Endothelial cell of umbilical vein (primary cell): ENCODE results near the gene UGT8. TPM values are rescaled to one million over a fixed set of nuclear protein-coding genes. Genes with fewer than 3 reads are reported as not detected.
"Not testable (repeated sequence)": the region's sequence is repeated elsewhere in the genome, so short reads cannot be mapped to it uniquely, and the experiment has no call there.

Experiments
- BruUV-seq: library from RNA; stranded (reverse); fragments of 400-500 nt; replicated peaks from 2 replicates; lab custom pipeline; 2021; lab: Mats Ljungman, UMichigan
- CTCF ChIA-PET: fragments of 300-600, 350-600 bp; sonication (Branson Sonifier 250); formaldehyde crosslinking; loops from one replicate; lab custom pipeline; 2021; ENCODE audit warnings: antibody characterized with exemption, inconsistent platforms; lab: Charles Lee
- POLR2A ChIA-PET: fragments of 300-600, 350-600 bp; sonication (Branson Sonifier 250); formaldehyde crosslinking; loops from one replicate; lab custom pipeline; 2021; ENCODE audit warnings: antibody characterized with exemption, inconsistent platforms; lab: Charles Lee
- DNase-seq: peaks from one replicate; pipeline ENCODE4 v3.0.0-alpha.2; 2011; ENCODE audit warnings: low read depth, low spot score
- FAIRE-seq: peaks from 2 replicates; lab custom pipeline; 2011; peaks lifted over from hg19 to GRCh38; lab: Jason Lieb, UNC
- H2AFZ ChIP-seq: 2 replicates; pipeline ENCODE4 v1.6.0; 2012; ENCODE audit warnings: low read depth, low read length, control low read depth, inconsistent platforms
- H3K27ac ChIP-seq: 2 replicates; pipeline ENCODE4 v1.5.1; 2011; ENCODE audit warnings: low read depth, mild to moderate bottlenecking, control low read depth, low read length, moderate library complexity; ENCODE audit not compliant: insufficient read depth
- H3K27me3 ChIP-seq, 2 experiments: 2 replicates each; pipeline versions ENCODE4 v1.6.0 to v1.6.1; 2011; ENCODE audit warnings: low read length in 2 of 2, mixed read lengths in 1 of 2; ENCODE audit not compliant: control insufficient read depth in 2 of 2, insufficient read depth in 2 of 2
- H3K36me3 ChIP-seq, 2 experiments: 2 replicates in 1 of 2; 3 replicates in 1 of 2; pipeline ENCODE4 v1.5.1; 2011; ENCODE audit warnings: low read length in 2 of 2, mild to moderate bottlenecking in 1 of 2, moderate library complexity in 1 of 2; ENCODE audit not compliant: control insufficient read depth in 2 of 2, insufficient read depth in 2 of 2; ENCODE audit errors: extremely low read depth in 1 of 2
- H3K4me1 ChIP-seq: 3 replicates; pipeline ENCODE4 v1.5.1; 2011; ENCODE audit warnings: mild to moderate bottlenecking, low read length; ENCODE audit not compliant: control insufficient read depth, insufficient read depth; ENCODE audit errors: extremely low read depth
- H3K4me2 ChIP-seq: 2 replicates; pipeline ENCODE4 v1.6.1; 2011; ENCODE audit warnings: low read length, control low read depth, mixed read lengths; ENCODE audit not compliant: insufficient read depth
- H3K4me3 ChIP-seq, 3 experiments: fragments of 200-600 bp in 1 of 3; sonication (generic), shearing (Covaris generic) in 1 of 3; replicated peaks in 1 of 3; 2 replicates each; pipeline ENCODE4 v1.5.1; 2011 to 2016; ENCODE audit warnings: control low read depth in 3 of 3, low read length in 3 of 3, mild to moderate bottlenecking in 2 of 3, inconsistent platforms in 1 of 3, low read depth in 1 of 3, moderate library complexity in 1 of 3; ENCODE audit not compliant: insufficient read depth in 1 of 3
- H3K79me2 ChIP-seq: 2 replicates; pipeline ENCODE4 v1.6.0; 2012; ENCODE audit warnings: low read length, inconsistent platforms; ENCODE audit not compliant: control insufficient read depth, insufficient read depth
- H3K9ac ChIP-seq: replicated peaks from 2 replicates; pipeline ENCODE3; 2011; ENCODE audit warnings: low read length, control low read depth; ENCODE audit not compliant: insufficient read depth; ENCODE audit errors: extremely low read depth
- H3K9me1 ChIP-seq: replicated peaks from 3 replicates; pipeline ENCODE4 v1.6.0; 2011; ENCODE audit warnings: mild to moderate bottlenecking, low read length; ENCODE audit not compliant: control insufficient read depth, insufficient read depth; ENCODE audit errors: extremely low read depth
- H3K9me3 ChIP-seq: replicated peaks from 2 replicates; pipeline ENCODE4 v1.5.1; 2012; ENCODE audit warnings: low read length, inconsistent platforms; ENCODE audit not compliant: control insufficient read depth, insufficient read depth
- H4K20me1 ChIP-seq: replicated peaks from 2 replicates; pipeline ENCODE3; 2011; ENCODE audit warnings: mild to moderate bottlenecking, low read length; ENCODE audit not compliant: control insufficient read depth, insufficient read depth; ENCODE audit errors: extremely low read depth
- EZH2 ChIP-seq: IDR thresholded peaks from 2 replicates; pipeline ENCODE4 v1.6.1; 2012; ENCODE audit warnings: borderline replicate concordance, low read depth, mild to moderate bottlenecking, moderate library complexity, low read length, inconsistent platforms; ENCODE audit not compliant: severe bottlenecking
- FOS ChIP-seq: IDR thresholded peaks from 2 replicates; pipeline ENCODE4 v1.6.1; 2011; ENCODE audit warnings: mild to moderate bottlenecking, low read length, moderate library complexity, borderline replicate concordance; ENCODE audit not compliant: insufficient read depth
- POLR2AphosphoS5 ChIP-seq: IDR thresholded peaks from 2 replicates; pipeline ENCODE4 v1.6.1; 2012; ENCODE audit warnings: low read depth, mild to moderate bottlenecking, control low read depth, low read length, moderate library complexity; ENCODE audit not compliant: insufficient read depth
- dilution Hi-C: fragments of 300-500 bp; cut with MboI; formaldehyde crosslinking; loops from one replicate; pipeline ENCODE4 v1.15.0; 2019; ENCODE audit warnings: low sequenced_read_pairs; ENCODE audit not compliant: extremely low pct_ligation_motif_present
- intact Hi-C: fragments of 100-400 bp; cut with micrococcal nuclease; formaldehyde crosslinking; loops from one replicate; pipeline ENCODE4 v1.10.0; 2022
- polyA plus RNA-seq, 4 experiments: library from polyadenylated mRNA; depleted of rRNA in 3 of 4; stranded (reverse) in 3 of 4; unstranded in 1 of 4; fragments of >200 nt; gene quantifications; 2 replicates each; pipeline versions ENCODE4 v1.2.1 to v1.2.3, GENCODE V29; 2011 to 2012; ENCODE audit warnings: missing spikeins in 1 of 4
- total RNA-seq: library from RNA; stranded (reverse); gene quantifications from 2 replicates; pipeline ENCODE4 v1.2.3, GENCODE V29; 2021

Gene UGT8
- total and polyA plus RNA-seq, 2 donors (not counting 3 experiments of a cell fraction or from before 2014, with no cell fraction given): 0.11 TPM; not detected in 1

GRCh38 chr4:114588305-114588704 lies 10.3 kb upstream of the UGT8 start:
- H4K20me1 ChIP-seq: no peaks in the 10 kb centered on the region
- no peak overlapping the region for H3K9ac ChIP-seq
- no peaks in the 10 kb centered on the region for H3K36me3 ChIP-seq
- H3K79me2 ChIP-seq: no peaks in the 10 kb centered on the region
- no peak for TF ChIP-seq EZH2
- TF ChIP-seq FOS: no peak
- TF ChIP-seq POLR2AphosphoS5: no peak
- FAIRE-seq: no peak
- intact Hi-C loops (no loop called here), dilution Hi-C loops (no loop called here)
- BruUV-seq: no TSS peak
- CTCF ChIA-PET: interaction anchor here (1.2 kb wide), 1 partner anchor 10 kb away, joined by 3 read pairs; the partner anchor contains the start of gene UGT8
- H2AFZ ChIP-seq: no peak overlapping the region
- no peaks in the 10 kb centered on the region for H3K27me3 ChIP-seq
- POLR2A ChIA-PET: no interaction called here
- no peak overlapping the region for H3K4me3 ChIP-seq
- no peak for DNase-seq
- H3K9me1 ChIP-seq: no peaks in the 10 kb centered on the region
- H3K4me2 ChIP-seq: no peak overlapping the region
- no peaks in the 10 kb centered on the region for H3K9me3 ChIP-seq
- H3K27ac ChIP-seq: no peak overlapping the region
- H3K4me1 ChIP-seq: no peaks in the 10 kb centered on the region

GRCh38 chr4:114590360-114590759 lies 8.2 kb upstream of the UGT8 start:
- dilution Hi-C loops, FAIRE-seq: not testable (repeated sequence)

More at GRCh38 chr4:114590360-114590759, 8.2 kb upstream of the UGT8 start:
- H3K9me1 ChIP-seq, H3K36me3 ChIP-seq, H3K9me3 ChIP-seq, H3K4me2 ChIP-seq, H3K27me3 ChIP-seq, H3K27ac ChIP-seq, intact Hi-C loops, BruUV-seq, H4K20me1 ChIP-seq, POLR2A ChIA-PET, H3K4me1 ChIP-seq, H3K9ac ChIP-seq, CTCF ChIA-PET, H2AFZ ChIP-seq, H3K79me2 ChIP-seq, H3K4me3 ChIP-seq, DNase-seq: not testable (repeated sequence)
